Right lobe of liver (tissue), 6 donors: Measurements from ENCODE around the gene SLC16A8. TPM values are rescaled to one million over a fixed set of nuclear protein-coding genes. Genes with fewer than 3 reads are reported as not detected.

Source experiments
- ATAC-seq, 4 donors: fragments of 200-7000 bp; cut with Tn5 transposase; one replicate each; pipeline ENCODE4 v1.9.1; 2020; ENCODE audit warnings: mild to moderate bottlenecking in 4 of 4, moderate library complexity in 4 of 4
- DNase-seq, 3 donors: peaks; one replicate each; pipeline ENCODE4 v3.0.0-alpha.2; 2020
- H3K27ac ChIP-seq, 3 donors: fragments of 200-600 bp; one replicate each; pipeline ENCODE4 v1.8.0; 2022
- H3K27me3 ChIP-seq, 2 donors: fragments of 200-600 bp; one replicate each; pipeline ENCODE4 v1.8.0; 2022
- H3K36me3 ChIP-seq, 4 donors: fragments of 200-600 bp; sonication (generic) in 1 of 4; one replicate each; pipeline versions ENCODE4 v1.5.1 to v1.8.0; 2017 to 2022; ENCODE audit warnings: control low read depth in 1 of 4
- H3K4me1 ChIP-seq, 4 donors: fragments of 200-600 bp; sonication (generic) in 1 of 4; one replicate each; pipeline versions ENCODE4 v1.5.1 to v1.8.0; 2017 to 2022; ENCODE audit warnings: control low read depth in 1 of 4
- H3K4me3 ChIP-seq, 3 donors: fragments of 200-600 bp; one replicate each; pipeline ENCODE4 v1.8.0; 2022
- H3K9me3 ChIP-seq, 4 donors: fragments of 200-600 bp; sonication (generic) in 1 of 4; one replicate each; pipeline versions ENCODE4 v1.5.1 to v1.8.0; 2017 to 2022; ENCODE audit warnings: control low read depth in 1 of 4
- CTCF ChIP-seq, 4 donors: fragments of 200-600 bp in 3 of 4; fragments of 450-650 bp in 1 of 4; IDR thresholded peaks; one replicate each; pipeline versions ENCODE4 v1.5.1 to v1.8.0; 2016 to 2022; ENCODE audit warnings: antibody characterized with exemption in 4 of 4, mild to moderate bottlenecking in 2 of 4
- POLR2A ChIP-seq: fragments of 450-650 bp; IDR thresholded peaks from one replicate; pipeline ENCODE4 v1.6.1; 2017; ENCODE audit warnings: antibody characterized with exemption, mild to moderate bottlenecking
- WGBS: methylation state at CpG from one replicate; pipeline ENCODE4 v1.1.6; 2018; ENCODE audit warnings: low coverage, low lambda C conversion rate; ENCODE audit not compliant: insufficient coverage; ENCODE audit errors: missing lambda C conversion rate; 5-methylcytosine and 5-hydroxymethylcytosine counted together
- intact Hi-C, 2 donors: fragments of 100-400 bp; cut with DNase I; formaldehyde crosslinking; loops; one replicate each; pipeline versions ENCODE4 v1.11.2 to v1.14.1; 2022
- total RNA-seq, 6 experiments: library from RNA; depleted of rRNA in 2 of 6; stranded (reverse); fragments of >200 nt in 2 of 6; fragmentation: NEBNext Ultra II Directional in 3 of 6; extraction: Animal tissue kit (Norgen Biotek cat#: 25700) in 3 of 6; gene quantifications; one replicate each; pipeline versions ENCODE4 v1.1.0 to v1.2.4, GENCODE V29; 2016 to 2023
- donor health status: DM: no; HTN: yes; CAD: no.
- donor health status: DM: no; HTN: no; CAD: no.
- donor health status: DM: no; HTN: no; CAD: no.
- donor health status: DM: no; HTN: yes; CAD: no.
- donor health status: DM: no; HTN: yes; CAD: no.

SLC16A8 gene
- total RNA-seq, 6 experiments from 2014 or later = not detected

GRCh38 chr22:38108561-38109319 is 24.8 kb upstream of the SLC16A8 start:
- H3K4me1 ChIP-seq = peaks cover 0 to 15% (median 7%) of the 10 kb centered on the region in 4 donors
- H3K9me3 ChIP-seq = no peaks in the 10 kb centered on the region
- ATAC-seq = peak in 3 of 4 donors; percentile 1 to 8 (median 3)
- H3K27me3 ChIP-seq = no peaks in the 10 kb centered on the region
- intact Hi-C loops = loop anchor here in 1 of 2 donors (10.0 kb wide), 1 partner anchor 126 kb away; no protein-coding TSS in a partner anchor
- DNase-seq = peak in 1 of 3 donors; percentile 52
- no peaks in the 10 kb centered on the region for H3K36me3 ChIP-seq
- 62% methylated on average over 10 of the region's 15 CpGs for WGBS
- no peak overlapping the region for H3K27ac ChIP-seq
- H3K4me3 ChIP-seq = no peak overlapping the region
- TF ChIP-seq CTCF (IDR thresholded peaks at IDR 0.05) (no peak), POLR2A (no peak)

GRCh38 chr22:38107692-38108515 is 23.9 kb upstream of the SLC16A8 start:
- Histone ChIP-seq H3K27me3 (no peaks in the 10 kb centered on the region), H3K36me3 (no peaks in the 10 kb centered on the region), H3K4me3 (no peak overlapping the region), H3K4me1 (peaks cover 0 to 15% (median 7%) of the 10 kb centered on the region in 4 donors), H3K27ac (peak overlapping the region; percentile 55 to 80 (median 60)), H3K9me3 (no peaks in the 10 kb centered on the region)
- peak; percentile 84 to 89 (median 88) for ATAC-seq
- peak; percentile 81 to 87 (median 85) for DNase-seq
- intact Hi-C loops = loop anchor here in 1 of 2 donors (10.0 kb wide), 1 partner anchor 127 kb away; no protein-coding TSS in a partner anchor
- TF ChIP-seq POLR2A = no peak
- peak in 1 of 4 donors; percentile 16 for TF ChIP-seq CTCF (IDR thresholded peaks at IDR 0.05)
- 36% methylated on average over 7 of the region's 17 CpGs for WGBS

- 88% methylated on average over 8 of the region's 17 CpGs for WGBS
- H3K9me3 ChIP-seq = no peaks in the 10 kb centered on the region
- peak overlapping the region in 2 of 3 donors; percentile 44 to 80 for H3K27ac ChIP-seq
- H3K27me3 ChIP-seq = no peaks in the 10 kb centered on the region
- peaks cover 0 to 15% (median 7%) of the 10 kb centered on the region in 4 donors for H3K4me1 ChIP-seq
- TF ChIP-seq CTCF (IDR thresholded peaks at IDR 0.05) (no peak), POLR2A (no peak)
- H3K4me3 ChIP-seq = no peak overlapping the region
- no peak for ATAC-seq
- no peaks in the 10 kb centered on the region for H3K36me3 ChIP-seq
- intact Hi-C loops = loop anchor here in 1 of 2 donors (10.0 kb wide), 1 partner anchor 128 kb away; no protein-coding TSS in a partner anchor
- DNase-seq = peak in 2 of 3 donors; percentile 44 to 53
Observed at GRCh38 chr22:38106814-38107578, 23.0 kb upstream of the SLC16A8 start.

GRCh38 chr22:38104084-38104483 is 20.1 kb upstream of the SLC16A8 start:
- TF ChIP-seq POLR2A (no peak), CTCF (IDR thresholded peaks at IDR 0.05) (peak in 3 of 4 donors; percentile 14 to 24 (median 17))
- Histone ChIP-seq H3K4me3 (no peak overlapping the region), H3K36me3 (no peaks in the 10 kb centered on the region), H3K27me3 (no peaks in the 10 kb centered on the region), H3K9me3 (no peaks in the 10 kb centered on the region), H3K4me1 (peaks cover 0 to 15% (median 6%) of the 10 kb centered on the region in 4 donors), H3K27ac (no peak overlapping the region)
- intact Hi-C loops = loop anchor here in 1 of 2 donors (10.0 kb wide), 1 partner anchor 131 kb away; no protein-coding TSS in a partner anchor
- 63% methylated on average over 3 of the region's 6 CpGs for WGBS
- ATAC-seq = no peak
- DNase-seq = no peak
